Measurements from ENCODE around the gene BOK.

DNA sequence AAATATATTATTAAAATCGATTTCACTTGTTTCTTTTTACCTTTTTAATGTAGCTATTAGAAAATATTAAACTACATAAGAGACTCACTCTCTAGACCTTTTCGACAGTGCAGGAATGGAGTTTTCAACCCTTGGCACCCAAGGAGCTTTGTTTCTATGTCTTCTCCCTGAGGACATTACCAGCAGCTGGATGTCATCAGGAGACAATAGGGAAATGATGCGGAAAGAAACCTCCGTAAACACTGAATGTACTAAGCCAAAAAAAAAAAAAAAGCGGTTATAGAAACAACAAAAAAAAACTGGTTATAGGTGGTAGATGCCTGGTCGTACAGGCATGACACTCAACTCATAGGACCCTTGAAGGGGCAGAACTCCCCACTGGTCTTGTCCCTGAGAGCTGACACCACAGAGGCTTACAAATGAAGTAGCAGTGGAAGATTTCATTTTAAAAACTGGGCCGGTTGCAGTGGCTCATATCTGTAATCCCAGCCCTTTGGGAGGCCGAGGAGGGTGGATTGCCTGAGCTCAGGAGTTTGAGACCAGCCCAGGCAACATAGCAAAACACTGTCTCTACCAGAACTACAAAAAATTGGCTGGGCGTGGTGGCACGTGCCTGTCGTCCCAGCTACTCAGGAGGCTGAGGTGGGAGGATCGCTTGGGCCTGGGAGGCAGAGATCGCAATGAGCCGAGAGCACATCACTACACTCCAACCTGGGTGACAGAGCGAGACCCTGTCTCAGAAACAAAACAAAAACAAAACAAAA, 54.7 kb downstream of the BOK start:
- no peak for TF ChIP-seq TAF1 (IDR thresholded peaks at IDR 0.05; ENCODE audit: borderline replicate concordance, low read depth, low read length)
- TF ChIP-seq POLR2AphosphoS5 (IDR thresholded peaks at IDR 0.05; ENCODE audit: low read depth, low read length) = no peak
- no peak for TF ChIP-seq POLR2A (IDR thresholded peaks at IDR 0.05; ENCODE audit: low read depth, low read length)

Measured in GM12892 (cell line).